ENCODE results near the gene CADM2. TPM values are rescaled to one million over a fixed set of nuclear protein-coding genes. Genes with fewer than 3 reads are reported as not detected.

CADM2 gene
- total RNA-seq, 1 experiment from 2014 or later: 10.9 TPM

DNA sequence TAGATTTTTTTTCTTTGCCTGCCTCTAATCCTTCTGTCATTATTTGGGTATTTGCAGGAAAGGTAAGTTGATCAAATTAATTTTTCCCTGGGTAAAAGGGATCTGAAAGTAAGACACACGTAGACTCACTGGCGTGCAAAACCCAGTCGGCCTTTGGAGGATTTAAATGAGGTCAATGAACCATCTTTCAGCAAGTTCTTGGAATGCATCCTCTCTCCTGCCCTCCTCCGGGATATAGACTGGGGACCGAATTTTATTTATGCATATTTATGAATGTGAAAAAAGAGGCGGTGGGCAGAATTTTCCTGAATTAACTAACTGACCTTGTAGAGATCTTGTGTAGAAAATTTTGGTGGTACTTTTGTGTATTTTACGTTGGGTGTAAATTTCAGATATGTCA, 2.2 kb downstream of the CADM2 start:
- peak overlapping the region; percentile 93 for H3K4me2 ChIP-seq (ENCODE audit: insufficient read depth, insufficient read length, low read length)
- H3K4ac ChIP-seq (ENCODE audit: low read depth, low read length): no peak overlapping the region
- no peak overlapping the region for H4K91ac ChIP-seq (ENCODE audit: insufficient read length, low read depth, low read length)
- no peak overlapping the region for H4K8ac ChIP-seq (replicated peaks; ENCODE audit: insufficient read length, low read depth, low read length)
- H2BK15ac ChIP-seq (ENCODE audit: low read depth, low read length): no peak overlapping the region
- no peak overlapping the region for H2AFZ ChIP-seq (ENCODE audit: low read length)
- H3K9me3 Mint-ChIP-seq: no peaks in the 10 kb centered on the region; a peak in 2 of 5 replicates
- H3K27ac Mint-ChIP-seq: peak overlapping the region in 1 of 3 experiments; percentile 16; a peak in 2 of 7 replicates
- no peak overlapping the region for H3K27ac ChIP-seq (ENCODE audit: insufficient read length, low read depth, low read length)
- peaks cover 4% of the 10 kb centered on the region; the same call in 1 of the 2 replicates for H3K27me3 Mint-ChIP-seq (ENCODE audit: low read depth)
- no peak overlapping the region for H4K5ac ChIP-seq (ENCODE audit: insufficient read length, low read depth, low read length)
- H2BK20ac ChIP-seq (ENCODE audit: low read depth, low read length, poor library complexity, severe bottlenecking): no peak overlapping the region
- no peak overlapping the region for H2AK5ac ChIP-seq (ENCODE audit: insufficient read length, low read length)
- H2BK5ac ChIP-seq (ENCODE audit: insufficient read length, low read length): no peak overlapping the region
- H3K56ac ChIP-seq (ENCODE audit: insufficient read length, low read depth, low read length): no peak overlapping the region
- no CpG with 5 or more reads among the region's 7 CpGs for WGBS (ENCODE audit: extremely low coverage, insufficient read length, low lambda C conversion rate)
- H4K20me1 ChIP-seq (ENCODE audit: control insufficient read depth, insufficient read depth, insufficient read length): no peaks in the 10 kb centered on the region
- no peak overlapping the region for H3T11ph ChIP-seq (ENCODE audit: low read length)
- H3K18ac ChIP-seq (ENCODE audit: insufficient read length, low read depth, low read length): no peak overlapping the region
- TF ChIP-seq, protein P1, sequence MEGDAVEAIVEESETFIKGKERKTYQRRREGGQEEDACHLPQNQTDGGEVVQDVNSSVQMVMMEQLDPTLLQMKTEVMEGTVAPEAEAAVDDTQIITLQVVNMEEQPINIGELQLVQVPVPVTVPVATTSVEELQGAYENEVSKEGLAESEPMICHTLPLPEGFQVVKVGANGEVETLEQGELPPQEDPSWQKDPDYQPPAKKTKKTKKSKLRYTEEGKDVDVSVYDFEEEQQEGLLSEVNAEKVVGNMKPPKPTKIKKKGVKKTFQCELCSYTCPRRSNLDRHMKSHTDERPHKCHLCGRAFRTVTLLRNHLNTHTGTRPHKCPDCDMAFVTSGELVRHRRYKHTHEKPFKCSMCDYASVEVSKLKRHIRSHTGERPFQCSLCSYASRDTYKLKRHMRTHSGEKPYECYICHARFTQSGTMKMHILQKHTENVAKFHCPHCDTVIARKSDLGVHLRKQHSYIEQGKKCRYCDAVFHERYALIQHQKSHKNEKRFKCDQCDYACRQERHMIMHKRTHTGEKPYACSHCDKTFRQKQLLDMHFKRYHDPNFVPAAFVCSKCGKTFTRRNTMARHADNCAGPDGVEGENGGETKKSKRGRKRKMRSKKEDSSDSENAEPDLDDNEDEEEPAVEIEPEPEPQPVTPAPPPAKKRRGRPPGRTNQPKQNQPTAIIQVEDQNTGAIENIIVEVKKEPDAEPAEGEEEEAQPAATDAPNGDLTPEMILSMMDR (conservative IDR thresholded peaks at IDR 0.05): no peak
- no peaks in the 10 kb centered on the region for H3K27me3 ChIP-seq (ENCODE audit: insufficient read depth, low read length)
- peak overlapping the region; percentile 60 for H3K9ac ChIP-seq (ENCODE audit: extremely low read depth, insufficient read length, low read length)
- no peaks in the 10 kb centered on the region for H3K79me1 ChIP-seq (ENCODE audit: insufficient read depth, low read depth, low read length, poor library complexity, severe bottlenecking)
- H3K36me3 Mint-ChIP-seq (ENCODE audit: insufficient read depth in 1 of 3, low read depth in 3 of 3): peaks cover 0 to 5% (median 0%) of the 10 kb centered on the region in 3 experiments; a peak in 3 of 7 replicates
- no peak overlapping the region for H3K23ac ChIP-seq (ENCODE audit: insufficient read length, low read depth, low read length)
- no peak overlapping the region for H2BK120ac ChIP-seq (ENCODE audit: low read depth, low read length, poor library complexity, severe bottlenecking)
- H3K4me1 ChIP-seq (ENCODE audit: insufficient read depth, low read length): no peaks in the 10 kb centered on the region; the same call in 1 of the 2 replicates
- H3K14ac ChIP-seq (ENCODE audit: insufficient read depth, low read length): no peak overlapping the region
- no peaks in the 10 kb centered on the region for H3K9me3 ChIP-seq (ENCODE audit: control insufficient read depth, low read depth, low read length)
- peaks cover 22% of the 10 kb centered on the region for H3K23me2 ChIP-seq (ENCODE audit: insufficient read length, low read depth, low read length, poor library complexity, severe bottlenecking)
- H3K79me2 ChIP-seq (ENCODE audit: insufficient read depth, low read length): peaks cover 7% of the 10 kb centered on the region; the same call in 1 of the 2 replicates
- no peak overlapping the region for H2BK12ac ChIP-seq (ENCODE audit: insufficient read length, low read depth, low read length)
- no peak for DNase-seq
- peaks cover 67 to 68% of the 10 kb centered on the region in 2 experiments for H3K4me1 Mint-ChIP-seq
- peak overlapping the region; percentile 88 to 97 for H3K4me3 Mint-ChIP-seq

All from H9 (cell line).